Activated B cell treated with CpG ODN at 0.5 μM for 24 hours (primary cell): ENCODE results near the gene PTTG1. TPM values are rescaled to one million over a fixed set of nuclear protein-coding genes. Genes with fewer than 3 reads are reported as not detected.

Experiments
- ATAC-seq: fragments of 200-7000 bp; cut with Tn5 transposase; one replicate; pipeline ENCODE4 v1.10.0; 2021; ENCODE audit warnings: low read depth, mild to moderate bottlenecking, moderate library complexity
- CTCF ChIA-PET: fragments of 350-600 bp; sonication (Branson Sonifier 250); formaldehyde crosslinking; loops from one replicate; lab custom pipeline; 2021; ENCODE audit warnings: antibody characterized with exemption; lab: Charles Lee
- POLR2A ChIA-PET: fragments of 350-600 bp; sonication (Branson Sonifier 250); formaldehyde crosslinking; loops from one replicate; lab custom pipeline; 2021; ENCODE audit warnings: antibody characterized with exemption; lab: Charles Lee
- DNase-seq: peaks from one replicate; pipeline ENCODE4 v3.0.0; 2022
- H3K27ac Mint-ChIP-seq: one replicate; pipeline ENCODE4 v1.8.0; 2020; ENCODE audit warnings: mixed read lengths
- H3K27me3 Mint-ChIP-seq: one replicate; pipeline ENCODE4 v1.8.0; 2021; ENCODE audit warnings: mixed read lengths
- H3K36me3 Mint-ChIP-seq: one replicate; pipeline ENCODE4 v1.8.0; 2021; ENCODE audit warnings: low read depth, mixed read lengths
- H3K4me1 Mint-ChIP-seq: one replicate; pipeline ENCODE4 v1.8.0; 2021; ENCODE audit warnings: mixed read lengths
- H3K4me3 Mint-ChIP-seq: one replicate; pipeline ENCODE4 v1.8.0; 2020; ENCODE audit warnings: mild to moderate bottlenecking, mixed read lengths
- H3K9me3 Mint-ChIP-seq: one replicate; pipeline ENCODE4 v1.8.0; 2020; ENCODE audit warnings: mixed read lengths
- CTCF ChIP-seq: fragments of 200-600 bp; IDR thresholded peaks from one replicate; pipeline ENCODE4 v1.8.0; 2022; ENCODE audit warnings: antibody characterized with exemption, mild to moderate bottlenecking
- intact Hi-C: fragments of 100-400 bp; cut with micrococcal nuclease; formaldehyde crosslinking; loops from one replicate; pipeline ENCODE4 v1.15.1; 2024
- total RNA-seq: library from RNA; stranded (reverse); gene quantifications from 2 replicates; pipeline ENCODE4 v1.2.3, GENCODE V29; 2022

PTTG1 gene
- total RNA-seq, 1 donor from 2014 or later = 16.8 TPM

DNA sequence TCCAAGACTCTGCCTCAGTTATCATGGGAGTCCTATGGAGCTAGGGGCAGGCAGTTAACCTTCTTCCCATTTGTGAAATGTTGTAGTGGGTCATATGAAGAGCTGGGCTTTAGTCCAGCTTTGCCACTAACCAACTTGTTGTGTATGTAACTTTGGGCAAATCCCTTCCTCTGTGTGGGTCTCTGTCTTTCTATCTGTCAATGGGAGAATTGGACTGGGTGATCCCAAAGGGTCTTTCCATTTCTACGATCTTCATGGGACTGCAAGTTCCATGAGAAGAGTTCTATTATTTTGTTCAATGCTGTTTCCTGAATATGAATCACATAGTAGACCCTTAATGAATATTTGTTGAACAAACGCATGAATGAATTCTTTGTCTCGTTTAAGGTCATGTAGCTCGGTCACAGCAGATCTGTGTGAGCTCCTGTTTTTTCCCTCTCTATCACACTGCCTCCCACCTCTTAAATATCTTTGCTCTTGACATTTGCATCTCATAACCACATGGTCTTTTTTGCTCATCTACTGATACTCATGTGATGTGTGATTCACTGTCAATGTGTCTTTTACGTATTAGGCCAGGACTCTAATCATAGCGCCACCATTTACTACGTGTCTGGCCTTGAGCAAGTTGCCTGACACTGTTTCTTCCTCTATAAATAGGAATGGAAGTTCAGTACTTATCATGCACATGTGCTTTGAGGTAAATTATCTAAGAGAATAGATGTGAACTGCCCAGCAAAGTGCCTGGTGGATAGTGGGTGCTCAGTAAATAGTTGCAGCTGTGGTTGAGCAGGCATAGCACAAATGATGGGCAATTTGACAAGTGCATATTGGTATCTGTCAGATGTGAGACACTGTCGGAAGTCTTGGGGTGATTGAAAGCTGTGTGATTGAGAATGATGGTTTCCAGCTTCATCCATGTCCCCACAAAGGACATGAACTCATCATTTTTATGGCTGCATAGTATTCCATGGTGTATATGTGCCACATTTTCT is 37.4 kb downstream of the PTTG1 start:
- no peaks in the 10 kb centered on the region for H3K36me3 Mint-ChIP-seq
- TF ChIP-seq CTCF = no peak
- intact Hi-C loops = loop anchor here (1.0 kb wide), 1 partner anchor 8 kb away; no protein-coding TSS in a partner anchor
- no peaks in the 10 kb centered on the region for H3K9me3 Mint-ChIP-seq
- DNase-seq = no peak
- peaks cover 1% of the 10 kb centered on the region for H3K27me3 Mint-ChIP-seq
- peaks cover 45% of the 10 kb centered on the region for H3K4me1 Mint-ChIP-seq
- ChIA-PET POLR2A (interaction anchor here (0.6 to 4.1 kb wide), 5 partner anchors 10 to 40 kb away, joined by 3 to 59 read pairs (median 9); partner anchors contain the start of gene SLU7), CTCF (interaction anchor here (0.9 to 3.5 kb wide), 3 partner anchors 9 to 49 kb away, joined by 4 to 37 read pairs (median 5); no protein-coding TSS in a partner anchor)
- peak overlapping the region; percentile 39 for H3K4me3 Mint-ChIP-seq
- peak overlapping the region; percentile 51 for H3K27ac Mint-ChIP-seq
- ATAC-seq = peak; percentile 78

DNA sequence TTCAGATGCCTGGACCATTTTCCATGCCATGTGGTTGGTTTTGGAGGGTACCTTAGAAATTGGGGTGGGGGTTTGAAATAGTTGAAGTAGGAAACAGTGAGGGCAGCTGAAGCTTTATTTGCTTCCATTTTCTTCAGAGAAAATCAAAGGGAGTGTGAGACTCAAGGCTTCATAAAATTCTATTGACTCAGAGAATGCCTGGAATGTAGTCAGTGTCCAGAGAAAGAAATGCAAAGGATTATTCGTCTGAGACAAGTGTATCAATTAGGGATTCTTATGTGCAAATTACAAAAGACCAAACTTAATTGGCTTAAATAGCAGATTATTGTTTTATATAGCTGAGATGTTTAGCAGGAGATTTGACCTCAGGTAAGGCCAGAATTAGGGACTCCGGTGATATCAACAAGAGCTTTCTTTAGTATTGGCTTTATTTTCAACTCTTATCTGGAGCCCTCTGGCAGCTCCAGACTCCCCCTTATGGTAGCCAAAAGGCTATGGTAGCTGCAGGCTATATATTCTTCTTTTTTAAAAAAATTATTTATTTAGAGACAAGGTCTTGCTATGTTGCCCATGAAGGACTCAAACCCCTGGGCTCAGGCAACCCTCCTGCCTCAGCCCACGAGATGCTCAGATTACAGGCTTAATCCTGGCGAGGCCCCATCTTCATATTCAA is 38.9 kb downstream of the PTTG1 start:
- intact Hi-C loops = loop anchor here (1.0 kb wide), 1 partner anchor 21 kb away; no protein-coding TSS in a partner anchor
- H3K4me1 Mint-ChIP-seq = peaks cover 53% of the 10 kb centered on the region
- no peaks in the 10 kb centered on the region for H3K9me3 Mint-ChIP-seq
- H3K27me3 Mint-ChIP-seq = no peaks in the 10 kb centered on the region
- no peak for TF ChIP-seq CTCF
- ATAC-seq = no peak
- ChIA-PET POLR2A (interaction anchor here (0.6 to 4.1 kb wide), 3 partner anchors 8 to 27 kb away, joined by 3 to 59 read pairs (median 20); no protein-coding TSS in a partner anchor), CTCF (interaction anchor here (1.1 to 3.5 kb wide), 4 partner anchors 19 to 41 kb away, joined by 3 to 37 read pairs (median 6); partner anchors contain the start of genes PTTG1 and SLU7)
- H3K27ac Mint-ChIP-seq = no peak overlapping the region
- no peak for DNase-seq
- no peaks in the 10 kb centered on the region for H3K36me3 Mint-ChIP-seq
- no peak overlapping the region for H3K4me3 Mint-ChIP-seq

DNA sequence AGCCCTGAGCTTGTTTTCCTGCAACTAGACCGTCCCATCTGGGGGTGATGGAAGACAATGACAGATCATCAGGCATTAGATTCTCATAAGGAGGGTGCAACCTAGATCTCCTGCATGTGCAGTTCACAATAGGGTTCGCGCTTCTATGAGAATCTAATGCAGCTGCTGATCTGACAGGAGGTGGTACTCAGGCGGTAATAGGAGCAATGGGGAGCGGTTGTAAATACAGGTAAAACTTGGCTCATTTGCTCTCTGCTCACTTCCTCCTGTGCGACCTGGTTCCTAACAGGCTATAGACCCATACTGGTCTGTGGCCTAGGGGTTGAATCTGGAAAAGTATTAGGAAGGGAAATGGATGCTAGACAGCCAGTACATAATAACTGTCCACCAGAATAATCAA is 39.7 kb downstream of the PTTG1 start:
- Mint-ChIP-seq H3K4me3 (no peak overlapping the region), H3K27me3 (no peaks in the 10 kb centered on the region), H3K36me3 (no peaks in the 10 kb centered on the region), H3K27ac (no peak overlapping the region), H3K9me3 (no peaks in the 10 kb centered on the region), H3K4me1 (peaks cover 56% of the 10 kb centered on the region)
- intact Hi-C loops = no loop called here
- ChIA-PET POLR2A (interaction anchor here (0.8 to 4.1 kb wide), 3 partner anchors 7 to 22 kb away, joined by 4 to 59 read pairs (median 20); no protein-coding TSS in a partner anchor), CTCF (interaction anchor here (1.3 kb wide), 1 partner anchor 40 kb away, joined by 3 read pairs; the partner anchor contains the start of gene PTTG1)
- TF ChIP-seq CTCF = no peak
- ATAC-seq = no peak
- DNase-seq = no peak

GRCh38 chr5:160462167-160462566 is 40.5 kb downstream of the PTTG1 start:
- CTCF ChIA-PET = no interaction called here
- intact Hi-C loops = no loop called here
- peak overlapping the region; percentile 3 for H3K27ac Mint-ChIP-seq
- no peak for TF ChIP-seq CTCF
- DNase-seq (no peak), ATAC-seq (peak; percentile 28)
- POLR2A ChIA-PET = interaction anchor here (0.6 to 4.1 kb wide), 2 partner anchors 7 to 36 kb away, joined by 6 to 59 read pairs; no protein-coding TSS in a partner anchor
- no peaks in the 10 kb centered on the region for H3K36me3 Mint-ChIP-seq
- no peak overlapping the region for H3K4me3 Mint-ChIP-seq
- peaks cover 61% of the 10 kb centered on the region for H3K4me1 Mint-ChIP-seq
- no peaks in the 10 kb centered on the region for H3K27me3 Mint-ChIP-seq
- H3K9me3 Mint-ChIP-seq = no peaks in the 10 kb centered on the region
